Measurements from ENCODE around the gene DDR2.

The DDR2 gene

DNA sequence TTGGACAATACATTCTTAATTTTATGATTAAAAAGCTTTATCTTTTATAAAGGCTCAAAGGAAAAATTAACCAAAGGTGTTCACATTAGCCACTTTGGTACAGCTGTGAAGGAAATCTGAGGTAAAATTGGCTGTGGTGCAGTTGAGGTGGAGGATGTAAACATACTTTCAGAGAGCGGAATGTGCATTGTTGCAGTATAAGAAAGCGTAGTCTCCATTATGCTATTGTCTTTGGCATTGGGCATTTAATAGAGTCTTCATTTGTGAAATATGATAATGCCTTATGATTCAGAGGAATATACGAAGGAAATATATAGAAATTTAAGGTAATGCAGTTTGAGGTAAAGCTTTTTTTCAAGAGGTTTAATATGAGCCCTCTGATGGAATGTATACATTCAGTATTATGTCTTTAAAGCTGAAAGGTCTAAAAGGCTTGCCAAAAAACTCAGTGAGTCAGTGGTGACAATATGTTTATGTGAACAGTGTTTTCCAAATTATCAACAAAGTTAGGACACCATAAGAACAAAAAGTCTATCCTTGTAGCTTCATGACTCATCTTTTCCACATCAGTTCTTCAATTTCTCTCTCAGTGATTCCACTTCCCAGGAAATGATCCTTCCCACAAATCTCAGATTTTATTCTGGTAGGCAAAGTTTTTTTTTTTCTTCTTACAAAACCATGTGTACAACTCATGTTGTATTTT is 26.9 kb upstream of the DDR2 start:
- no peaks in the 10 kb centered on the region for H3K9me3 ChIP-seq (ENCODE audit: control insufficient read depth in 1 of 2, low read length in 2 of 2)
- no peak overlapping the region for H3K27ac ChIP-seq (ENCODE audit: low read depth, low read length)
- H3K4me1 ChIP-seq (ENCODE audit: control insufficient read depth in 1 of 2, insufficient read depth in 2 of 2, low read length in 2 of 2) = no peaks in the 10 kb centered on the region
- no peak overlapping the region for H3K4me3 ChIP-seq (ENCODE audit: low read depth in 1 of 2, low read length in 2 of 2)
- no peaks in the 10 kb centered on the region for H3K27me3 ChIP-seq (ENCODE audit: control insufficient read depth in 1 of 2, insufficient read depth in 2 of 2, low read length in 2 of 2)
- peaks cover 6 to 22% of the 10 kb centered on the region in 2 donors for H3K36me3 ChIP-seq (ENCODE audit: control insufficient read depth in 1 of 2, insufficient read depth in 2 of 2, low read length in 2 of 2)
- no peak overlapping the region for H3K9ac ChIP-seq (ENCODE audit: low read depth in 1 of 2, low read length in 2 of 2)

DNA sequence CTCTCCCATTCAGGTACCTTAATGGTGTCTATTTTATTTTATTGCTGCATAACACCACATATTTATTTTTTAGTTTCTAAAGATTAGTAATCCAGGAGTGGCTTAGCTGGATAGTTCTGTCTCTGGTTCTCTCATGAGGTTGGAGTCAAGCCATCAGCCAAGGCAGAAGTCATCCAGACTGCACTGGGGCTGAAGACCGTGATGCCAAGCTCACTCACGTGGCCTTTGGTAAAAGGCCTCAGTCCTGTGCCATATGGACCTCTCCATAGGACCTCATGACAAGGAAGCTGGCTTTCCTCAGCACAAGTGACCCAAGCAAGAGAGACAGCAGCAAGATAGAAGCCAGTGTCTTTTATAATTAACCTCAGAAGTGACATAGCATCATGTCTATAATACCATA is 23.0 kb upstream of the DDR2 start:
- Histone ChIP-seq H3K9ac (ENCODE audit: low read depth in 1 of 2, low read length in 2 of 2) (no peak overlapping the region), H3K4me1 (ENCODE audit: control insufficient read depth in 1 of 2, insufficient read depth in 2 of 2, low read length in 2 of 2) (peaks cover 0 to 6% of the 10 kb centered on the region in 2 donors), H3K4me3 (ENCODE audit: low read depth in 1 of 2, low read length in 2 of 2) (no peak overlapping the region), H3K27ac (ENCODE audit: low read depth, low read length) (no peak overlapping the region), H3K36me3 (ENCODE audit: control insufficient read depth in 1 of 2, insufficient read depth in 2 of 2, low read length in 2 of 2) (peaks cover 0 to 3% of the 10 kb centered on the region in 2 donors), H3K27me3 (ENCODE audit: control insufficient read depth in 1 of 2, insufficient read depth in 2 of 2, low read length in 2 of 2) (no peaks in the 10 kb centered on the region), H3K9me3 (ENCODE audit: control insufficient read depth in 1 of 2, low read length in 2 of 2) (no peaks in the 10 kb centered on the region)

- H3K4me1 ChIP-seq (ENCODE audit: control insufficient read depth in 1 of 2, insufficient read depth in 2 of 2, low read length in 2 of 2) = peaks cover 0 to 6% of the 10 kb centered on the region in 2 donors
- no peak overlapping the region for H3K9ac ChIP-seq (ENCODE audit: low read depth in 1 of 2, low read length in 2 of 2)
- H3K4me3 ChIP-seq (ENCODE audit: low read depth in 1 of 2, low read length in 2 of 2) = no peak overlapping the region
- H3K9me3 ChIP-seq (ENCODE audit: control insufficient read depth in 1 of 2, low read length in 2 of 2) = peaks cover 0 to 11% of the 10 kb centered on the region in 2 donors
- H3K27me3 ChIP-seq (ENCODE audit: control insufficient read depth in 1 of 2, insufficient read depth in 2 of 2, low read length in 2 of 2) = no peaks in the 10 kb centered on the region
- peaks cover 0 to 3% of the 10 kb centered on the region in 2 donors for H3K36me3 ChIP-seq (ENCODE audit: control insufficient read depth in 1 of 2, insufficient read depth in 2 of 2, low read length in 2 of 2)
- no peak overlapping the region for H3K27ac ChIP-seq (ENCODE audit: low read depth, low read length)
These were observed 19.5 kb upstream of the DDR2 start for GRCh38 chr1:162612606-162613400.

DNA sequence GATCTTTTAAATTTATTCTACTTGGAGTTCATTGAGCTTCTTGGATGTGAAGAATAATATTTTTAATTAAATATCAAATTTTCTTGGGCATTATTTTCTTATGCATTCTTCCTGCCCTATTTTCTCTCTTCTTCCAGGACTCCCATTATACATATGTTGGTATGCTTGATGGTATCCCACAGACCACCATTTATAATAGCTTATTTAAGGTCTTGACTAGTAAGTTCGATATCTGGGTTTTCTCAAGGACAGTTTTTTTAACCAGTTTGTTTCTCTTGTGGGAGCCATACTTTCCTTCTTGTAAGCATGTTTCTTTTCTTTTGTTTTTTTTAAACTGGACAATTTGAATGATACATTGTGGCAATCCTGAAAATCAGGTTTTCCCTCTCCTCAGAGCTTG is 15.4 kb upstream of the DDR2 start:
- Histone ChIP-seq H3K36me3 (ENCODE audit: control insufficient read depth in 1 of 2, insufficient read depth in 2 of 2, low read length in 2 of 2) (no peaks in the 10 kb centered on the region), H3K4me1 (ENCODE audit: control insufficient read depth in 1 of 2, insufficient read depth in 2 of 2, low read length in 2 of 2) (peaks cover 0 to 6% of the 10 kb centered on the region in 2 donors), H3K27me3 (ENCODE audit: control insufficient read depth in 1 of 2, insufficient read depth in 2 of 2, low read length in 2 of 2) (no peaks in the 10 kb centered on the region), H3K9ac (ENCODE audit: low read depth in 1 of 2, low read length in 2 of 2) (no peak overlapping the region), H3K4me3 (ENCODE audit: low read depth in 1 of 2, low read length in 2 of 2) (no peak overlapping the region), H3K9me3 (ENCODE audit: control insufficient read depth in 1 of 2, low read length in 2 of 2) (peaks cover 0 to 11% of the 10 kb centered on the region in 2 donors), H3K27ac (ENCODE audit: low read depth, low read length) (no peak overlapping the region)

DNA sequence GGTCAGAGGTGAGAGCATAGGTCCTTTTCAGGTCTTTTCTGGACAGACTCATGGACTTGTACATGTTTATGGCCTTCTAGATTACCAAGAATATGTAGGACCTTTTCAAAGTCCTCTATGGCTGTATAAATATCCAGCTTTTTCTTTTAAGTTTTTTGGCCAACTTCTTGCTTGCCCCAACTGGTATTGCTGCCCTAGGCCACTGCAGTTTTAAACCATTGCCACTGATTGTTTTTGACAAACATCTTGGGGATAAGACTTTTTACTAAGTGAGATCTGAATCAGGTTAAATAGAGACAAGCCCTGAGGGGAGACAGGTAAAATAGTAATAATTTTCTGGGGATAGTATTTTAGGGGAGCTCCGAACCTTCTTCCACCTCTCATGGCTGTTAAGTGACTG is 14.8 kb upstream of the DDR2 start:
- Histone ChIP-seq H3K36me3 (ENCODE audit: control insufficient read depth in 1 of 2, insufficient read depth in 2 of 2, low read length in 2 of 2) (no peaks in the 10 kb centered on the region), H3K27me3 (ENCODE audit: control insufficient read depth in 1 of 2, insufficient read depth in 2 of 2, low read length in 2 of 2) (no peaks in the 10 kb centered on the region), H3K9ac (ENCODE audit: low read depth in 1 of 2, low read length in 2 of 2) (no peak overlapping the region), H3K27ac (ENCODE audit: low read depth, low read length) (no peak overlapping the region), H3K9me3 (ENCODE audit: control insufficient read depth in 1 of 2, low read length in 2 of 2) (peaks cover 0 to 11% of the 10 kb centered on the region in 2 donors), H3K4me3 (ENCODE audit: low read depth in 1 of 2, low read length in 2 of 2) (no peak overlapping the region), H3K4me1 (ENCODE audit: control insufficient read depth in 1 of 2, insufficient read depth in 2 of 2, low read length in 2 of 2) (peaks cover 0 to 6% of the 10 kb centered on the region in 2 donors)

DNA sequence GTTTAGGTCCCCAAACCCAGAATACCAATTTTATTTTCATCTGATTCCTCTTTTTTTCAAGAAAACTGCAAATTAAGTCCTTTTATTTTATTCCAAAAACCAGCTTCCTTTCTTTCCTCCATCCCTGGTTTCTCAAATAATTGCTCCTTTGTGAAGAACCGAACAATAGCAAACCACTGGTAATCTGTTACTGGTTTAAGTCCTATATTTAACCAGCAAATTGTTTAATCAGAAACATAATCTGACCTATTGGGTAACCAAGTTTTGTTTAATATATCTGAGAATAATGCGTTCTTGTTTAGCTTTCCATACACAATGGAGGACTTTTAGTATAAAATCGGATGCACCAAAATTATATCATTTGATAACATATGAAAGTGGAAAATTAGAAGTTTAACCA is 13.2 kb upstream of the DDR2 start:
- H3K9ac ChIP-seq (ENCODE audit: low read depth in 1 of 2, low read length in 2 of 2) = no peak overlapping the region
- H3K27me3 ChIP-seq (ENCODE audit: control insufficient read depth in 1 of 2, insufficient read depth in 2 of 2, low read length in 2 of 2) = no peaks in the 10 kb centered on the region
- H3K4me1 ChIP-seq (ENCODE audit: control insufficient read depth in 1 of 2, insufficient read depth in 2 of 2, low read length in 2 of 2) = no peaks in the 10 kb centered on the region
- H3K27ac ChIP-seq (ENCODE audit: low read depth, low read length) = no peak overlapping the region
- H3K9me3 ChIP-seq (ENCODE audit: control insufficient read depth in 1 of 2, low read length in 2 of 2) = peaks cover 0 to 11% of the 10 kb centered on the region in 2 donors
- H3K36me3 ChIP-seq (ENCODE audit: control insufficient read depth in 1 of 2, insufficient read depth in 2 of 2, low read length in 2 of 2) = no peaks in the 10 kb centered on the region
- no peak overlapping the region for H3K4me3 ChIP-seq (ENCODE audit: low read depth in 1 of 2, low read length in 2 of 2)

GRCh38 chr1:162621256-162621655 is 11.0 kb upstream of the DDR2 start:
- H3K27me3 ChIP-seq (ENCODE audit: control insufficient read depth in 1 of 2, insufficient read depth in 2 of 2, low read length in 2 of 2) = no peaks in the 10 kb centered on the region
- H3K4me1 ChIP-seq (ENCODE audit: control insufficient read depth in 1 of 2, insufficient read depth in 2 of 2, low read length in 2 of 2) = peaks cover 0 to 2% of the 10 kb centered on the region in 2 donors
- no peak overlapping the region for H3K27ac ChIP-seq (ENCODE audit: low read depth, low read length)

DNA sequence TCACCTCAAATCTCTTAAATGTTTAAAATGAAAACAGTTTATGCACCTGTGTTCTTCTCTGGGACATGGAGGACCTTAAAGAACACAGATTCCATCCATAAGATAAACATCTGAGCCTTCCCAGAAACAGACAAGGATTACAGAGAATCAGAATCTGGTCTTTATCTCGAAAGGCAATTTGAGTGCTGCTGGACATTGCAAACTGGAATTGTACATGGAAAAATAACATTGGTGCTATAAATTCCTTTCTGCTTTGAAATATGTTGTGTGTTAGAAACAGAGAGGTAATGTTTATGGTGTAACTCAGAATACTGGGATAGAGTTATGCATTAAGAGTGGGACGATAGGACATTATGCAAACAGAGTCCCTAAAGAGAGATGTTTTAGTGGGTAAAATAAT is 6.6 kb upstream of the DDR2 start:
- Histone ChIP-seq H3K4me3 (ENCODE audit: low read depth in 1 of 2, low read length in 2 of 2) (no peak overlapping the region), H3K27me3 (ENCODE audit: control insufficient read depth in 1 of 2, insufficient read depth in 2 of 2, low read length in 2 of 2) (no peaks in the 10 kb centered on the region), H3K27ac (ENCODE audit: low read depth, low read length) (no peak overlapping the region), H3K4me1 (ENCODE audit: control insufficient read depth in 1 of 2, insufficient read depth in 2 of 2, low read length in 2 of 2) (peaks cover 6 to 8% of the 10 kb centered on the region in 2 donors), H3K9me3 (ENCODE audit: control insufficient read depth in 1 of 2, low read length in 2 of 2) (no peaks in the 10 kb centered on the region), H3K9ac (ENCODE audit: low read depth in 1 of 2, low read length in 2 of 2) (no peak overlapping the region), H3K36me3 (ENCODE audit: control insufficient read depth in 1 of 2, insufficient read depth in 2 of 2, low read length in 2 of 2) (no peaks in the 10 kb centered on the region)

More at GRCh38 chr1:162621256-162621655, 11.0 kb upstream of the DDR2 start:
- H3K9me3 ChIP-seq (ENCODE audit: control insufficient read depth in 1 of 2, low read length in 2 of 2) = peaks cover 0 to 11% of the 10 kb centered on the region in 2 donors
- no peaks in the 10 kb centered on the region for H3K36me3 ChIP-seq (ENCODE audit: control insufficient read depth in 1 of 2, insufficient read depth in 2 of 2, low read length in 2 of 2)
- no peak overlapping the region for H3K4me3 ChIP-seq (ENCODE audit: low read depth in 1 of 2, low read length in 2 of 2)
- H3K9ac ChIP-seq (ENCODE audit: low read depth in 1 of 2, low read length in 2 of 2) = no peak overlapping the region

GRCh38 chr1:162626094-162626493 is 6.2 kb upstream of the DDR2 start:
- no peak overlapping the region for H3K4me3 ChIP-seq (ENCODE audit: low read depth in 1 of 2, low read length in 2 of 2)
- no peaks in the 10 kb centered on the region for H3K36me3 ChIP-seq (ENCODE audit: control insufficient read depth in 1 of 2, insufficient read depth in 2 of 2, low read length in 2 of 2)
- no peak overlapping the region for H3K27ac ChIP-seq (ENCODE audit: low read depth, low read length)
- no peaks in the 10 kb centered on the region for H3K27me3 ChIP-seq (ENCODE audit: control insufficient read depth in 1 of 2, insufficient read depth in 2 of 2, low read length in 2 of 2)
- H3K4me1 ChIP-seq (ENCODE audit: control insufficient read depth in 1 of 2, insufficient read depth in 2 of 2, low read length in 2 of 2) = peaks cover 6 to 8% of the 10 kb centered on the region in 2 donors
- no peaks in the 10 kb centered on the region for H3K9me3 ChIP-seq (ENCODE audit: control insufficient read depth in 1 of 2, low read length in 2 of 2)
- no peak overlapping the region for H3K9ac ChIP-seq (ENCODE audit: low read depth in 1 of 2, low read length in 2 of 2)

- no peaks in the 10 kb centered on the region for H3K27me3 ChIP-seq (ENCODE audit: control insufficient read depth in 1 of 2, insufficient read depth in 2 of 2, low read length in 2 of 2)
- no peak overlapping the region for H3K9ac ChIP-seq (ENCODE audit: low read depth in 1 of 2, low read length in 2 of 2)
- H3K9me3 ChIP-seq (ENCODE audit: control insufficient read depth in 1 of 2, low read length in 2 of 2) = no peaks in the 10 kb centered on the region
- peaks cover 6 to 8% of the 10 kb centered on the region in 2 donors for H3K4me1 ChIP-seq (ENCODE audit: control insufficient read depth in 1 of 2, insufficient read depth in 2 of 2, low read length in 2 of 2)
- no peak overlapping the region for H3K27ac ChIP-seq (ENCODE audit: low read depth, low read length)
- H3K36me3 ChIP-seq (ENCODE audit: control insufficient read depth in 1 of 2, insufficient read depth in 2 of 2, low read length in 2 of 2) = no peaks in the 10 kb centered on the region
- peak overlapping the region in 1 of 2 donors; percentile 23 for H3K4me3 ChIP-seq (ENCODE audit: low read depth in 1 of 2, low read length in 2 of 2)
These were observed 5.5 kb upstream of the DDR2 start for GRCh38 chr1:162626761-162627160.
